ENCODE results near the gene HEPN1.

HEPN1 gene

GRCh38 chr11:124902616-124903015 is 16.4 kb upstream of the HEPN1 start:
- DNase-seq: no peak

GRCh38 chr11:124915541-124916369 is 3.3 kb upstream of the HEPN1 start:
- DNase-seq: no peak

GRCh38 chr11:124916370-124916710 is 2.7 kb upstream of the HEPN1 start:
- DNase-seq: no peak

GRCh38 chr11:124917115-124917637 is 1.9 kb upstream of the HEPN1 start:
- DNase-seq: no peak

GRCh38 chr11:124919898-124920297 is 848 bp downstream of the HEPN1 start:
- no peak for DNase-seq

- no peak for DNase-seq
Measured at GRCh38 chr11:124920356-124920755, 1.3 kb downstream of the HEPN1 start.

GRCh38 chr11:124920870-124921609 is 2.0 kb downstream of the HEPN1 start:
- DNase-seq: peak; percentile 80

- no peak for DNase-seq
Measured at GRCh38 chr11:124922831-124923230, 3.8 kb downstream of the HEPN1 start.

GRCh38 chr11:124923296-124923695 is 4.2 kb downstream of the HEPN1 start:
- no peak for DNase-seq

GRCh38 chr11:124928942-124929665 is 10.1 kb downstream of the HEPN1 start:
- no peak for DNase-seq

- no peak for DNase-seq
Measured at GRCh38 chr11:124930799-124931198, 11.7 kb downstream of the HEPN1 start.

GRCh38 chr11:124934862-124935547 is 16.0 kb downstream of the HEPN1 start:
- DNase-seq: no peak

GRCh38 chr11:124935548-124936514 is 16.8 kb downstream of the HEPN1 start, which contains the start of gene HEPACAM:
Gene HEPACAM (minus strand): TSS chr11:124936047. CDS start chr11:124936006, 41 bp downstream.
- DNase-seq: no peak

GRCh38 chr11:124937336-124937935 is 18.4 kb downstream of the HEPN1 start:
- DNase-seq: no peak

GRCh38 chr11:124938206-124938765 is 19.2 kb downstream of the HEPN1 start:
- no peak for DNase-seq

- no peak for DNase-seq
Measured at GRCh38 chr11:124938970-124939369, 19.9 kb downstream of the HEPN1 start.

- DNase-seq: no peak
Measured at GRCh38 chr11:124941703-124942102, 22.7 kb downstream of the HEPN1 start.

GRCh38 chr11:124942466-124943253 is 23.6 kb downstream of the HEPN1 start:
- DNase-seq: no peak

GRCh38 chr11:124943254-124943616 is 24.2 kb downstream of the HEPN1 start:
- DNase-seq: no peak

GRCh38 chr11:124943741-124944140 is 24.7 kb downstream of the HEPN1 start:
- no peak for DNase-seq
